HepG2 (cell line): ENCODE results near the gene SERP1. TPM values are rescaled to one million over a fixed set of nuclear protein-coding genes. Genes with fewer than 3 reads are reported as not detected.

Experiments used
- ARHGAP35 ChIP-seq: sonication (generic); formaldehyde crosslinking; IDR thresholded peaks from 2 replicates; pipeline ENCODE4 v1.9.0; 2022; ENCODE audit warnings: mild to moderate bottlenecking, inconsistent platforms, moderate library complexity, missing genetic modification reagents, borderline replicate concordance
- ARID5B ChIP-seq: IDR thresholded peaks from 2 replicates; pipeline ENCODE4 v1.4.0; 2020; ENCODE audit warnings: mild to moderate bottlenecking, missing genetic modification reagents
- HNF4A ChIP-seq: sonication (generic); formaldehyde crosslinking; IDR thresholded peaks from 2 replicates; pipeline ENCODE4 v1.4.0; 2020; ENCODE audit warnings: missing genetic modification reagents
- HNRNPUL1 ChIP-seq: fragments of 200-400 bp; formaldehyde crosslinking; IDR thresholded peaks from 2 replicates; pipeline ENCODE4 v1.6.1; 2017; ENCODE audit warnings: low read depth, mild to moderate bottlenecking, low read length, moderate library complexity
- POGK ChIP-seq: sonication (generic); formaldehyde crosslinking; conservative IDR thresholded peaks from 2 replicates; pipeline ENCODE4 v1.8.0; 2022; ENCODE audit warnings: mild to moderate bottlenecking, moderate library complexity, missing genetic modification reagents
- ZMYM2 ChIP-seq: sonication (generic); formaldehyde crosslinking; IDR thresholded peaks from 2 replicates; pipeline ENCODE4 v1.8.0; 2022; ENCODE audit warnings: mild to moderate bottlenecking, missing genetic modification reagents
- ZNF207 ChIP-seq: fragments of 450-650 bp; IDR thresholded peaks from 2 replicates; pipeline ENCODE4 v1.6.1; 2016; ENCODE audit warnings: antibody characterized with exemption, borderline replicate concordance
- ZNF318 ChIP-seq: sonication (generic); formaldehyde crosslinking; IDR thresholded peaks from 2 replicates; pipeline ENCODE4 v1.4.0; 2020; ENCODE audit warnings: mild to moderate bottlenecking, missing genetic modification reagents
- ZSCAN25 ChIP-seq: sonication (generic); formaldehyde crosslinking; IDR thresholded peaks from 2 replicates; pipeline ENCODE4 v1.8.0; 2022; ENCODE audit warnings: mild to moderate bottlenecking, missing genetic modification reagents
- ZSCAN5A ChIP-seq: sonication (generic); formaldehyde crosslinking; IDR thresholded peaks from 2 replicates; pipeline ENCODE4 v1.8.0; 2022; ENCODE audit warnings: mild to moderate bottlenecking, missing genetic modification reagents, borderline replicate concordance
- polyA plus RNA-seq, 8 experiments: library from polyadenylated mRNA; depleted of rRNA in 3 of 8; stranded (reverse) in 7 of 8; unstranded in 1 of 8; fragments of >200 nt; fragmentation: Illumina TruSeq in 4 of 8; extraction: Trizol in 4 of 8; gene quantifications; 2 replicates each; pipeline versions ENCODE4 v1.2.1 to v1.2.3, GENCODE V29; 2011 to 2016; ENCODE audit warnings: low read depth in 4 of 8, missing spikeins in 1 of 8, mixed read lengths in 1 of 8; ENCODE audit not compliant: insufficient read depth in 1 of 8
- total RNA-seq, 5 experiments: library from RNA; depleted of rRNA; stranded (reverse); fragments of >200 nt; fragmentation: Illumina TruSeq; extraction: Trizol; gene quantifications; 2 replicates each; pipeline ENCODE4 v1.2.3, GENCODE V29; 2016; ENCODE audit warnings: low read depth in 1 of 5

The SERP1 gene
- total and polyA plus RNA-seq, 2 of the 13 experiments (the other 11 are each of a cell fraction or from before 2014, with no cell fraction given), result 61.2 to 95.0 TPM

- TF ChIP-seq ARID5B (no peak), HNF4A (CRISPR knock-in tag) (no peak), ZSCAN5A (CRISPR knock-in tag) (0 out of 2 replicates have a peak, but pooled peaks have one; percentile 73), ARHGAP35 (CRISPR knock-in tag) (no peak), ZSCAN25 (CRISPR knock-in tag) (no peak), POGK (no peak), ZNF207 (no peak), HNRNPUL1 (no peak), ZMYM2 (CRISPR knock-in tag) (no peak), ZNF318 (CRISPR knock-in tag) (no peak)
These were observed 674 bp downstream of the SERP1 start (continued) for GRCh38 chr3:150545419-150546225.
